Activated naive CD8-positive, alpha-beta T cell (primary cell): ENCODE results near the gene SSU72.
"Not testable (repeated sequence)": the region's sequence is repeated elsewhere in the genome, so short reads cannot be mapped to it uniquely, and the experiment has no call there.

ENCODE experiments used
- H3K27ac Mint-ChIP-seq: one replicate; pipeline ENCODE4 v1.8.0; 2021; ENCODE audit warnings: mixed read lengths
- H3K27me3 Mint-ChIP-seq: one replicate; pipeline ENCODE4 v1.8.0; 2021; ENCODE audit warnings: mixed read lengths
- H3K36me3 Mint-ChIP-seq: one replicate; pipeline ENCODE4 v1.8.0; 2021; ENCODE audit warnings: mixed read lengths
- H3K4me1 Mint-ChIP-seq: one replicate; pipeline ENCODE4 v1.8.0; 2021; ENCODE audit warnings: low read depth, mixed read lengths
- H3K4me3 Mint-ChIP-seq: one replicate; pipeline ENCODE4 v1.8.0; 2021; ENCODE audit warnings: mild to moderate bottlenecking, mixed read lengths
- H3K9me3 Mint-ChIP-seq: one replicate; pipeline ENCODE4 v1.8.0; 2021; ENCODE audit warnings: low read depth, mixed read lengths

The SSU72 gene

DNA sequence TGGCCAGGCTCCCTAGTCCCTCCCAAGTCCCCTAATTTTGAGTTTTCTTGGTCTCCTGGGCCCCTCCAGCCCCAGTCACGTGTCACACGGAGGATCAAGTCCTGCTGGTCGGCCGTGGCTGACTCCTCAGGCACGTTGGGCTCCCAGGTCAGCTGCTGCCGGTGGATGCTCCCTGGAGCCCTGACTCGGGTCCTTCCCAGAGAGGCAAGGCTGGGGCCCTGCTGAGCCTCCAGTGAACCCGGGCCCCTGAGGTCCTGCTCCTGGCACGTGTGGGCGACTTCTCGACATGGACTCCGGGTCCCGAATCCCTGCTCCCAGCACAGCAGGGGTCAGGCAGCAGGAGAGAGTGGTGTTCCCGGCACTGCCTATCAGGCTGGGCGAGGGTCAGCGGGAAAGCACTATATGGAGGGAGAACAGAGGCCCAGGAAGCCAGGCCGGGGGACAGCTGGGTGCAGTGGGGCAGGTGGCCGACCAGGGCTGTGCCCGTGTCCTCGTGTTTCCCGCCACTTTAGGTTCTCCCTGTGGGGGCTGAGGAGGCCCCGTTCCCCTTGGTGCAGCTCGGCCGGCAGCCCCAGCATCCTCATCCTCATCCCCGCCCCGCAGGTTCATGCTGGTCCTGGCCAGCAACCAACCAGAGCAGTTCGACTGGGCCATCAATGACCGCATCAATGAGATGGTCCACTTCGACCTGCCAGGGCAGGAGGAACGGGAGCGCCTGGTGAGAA is 47.4 kb downstream of the SSU72 start:
- Mint-ChIP-seq H3K27me3 (no peaks in the 10 kb centered on the region), H3K4me3 (no peak overlapping the region), H3K27ac (no peak overlapping the region), H3K9me3 (no peaks in the 10 kb centered on the region), H3K4me1 (no peaks in the 10 kb centered on the region), H3K36me3 (peaks cover 6% of the 10 kb centered on the region)

DNA sequence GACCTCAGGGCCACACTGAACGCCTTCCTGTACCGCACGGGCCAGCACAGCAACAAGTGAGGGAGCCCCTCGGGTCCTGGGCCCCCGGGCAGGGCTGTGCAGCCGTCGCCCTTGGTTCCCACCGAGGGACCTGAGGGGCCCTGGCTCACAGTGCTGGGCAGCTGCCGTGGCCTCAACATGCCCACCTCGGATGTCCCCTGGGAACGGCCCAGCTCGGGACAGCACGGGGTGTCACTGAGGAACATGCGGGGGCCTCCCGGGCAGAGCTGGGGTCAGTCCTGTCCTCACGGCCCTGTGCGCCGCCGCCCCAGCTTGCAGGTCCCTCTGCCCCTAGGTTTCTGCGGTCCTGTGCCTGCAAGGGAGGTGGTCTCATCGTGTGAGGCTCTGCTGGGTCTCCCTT is 48.2 kb downstream of the SSU72 start:
- H3K4me1 Mint-ChIP-seq, H3K9me3 Mint-ChIP-seq, H3K4me3 Mint-ChIP-seq, H3K36me3 Mint-ChIP-seq, H3K27ac Mint-ChIP-seq, H3K27me3 Mint-ChIP-seq: not testable (repeated sequence)

DNA sequence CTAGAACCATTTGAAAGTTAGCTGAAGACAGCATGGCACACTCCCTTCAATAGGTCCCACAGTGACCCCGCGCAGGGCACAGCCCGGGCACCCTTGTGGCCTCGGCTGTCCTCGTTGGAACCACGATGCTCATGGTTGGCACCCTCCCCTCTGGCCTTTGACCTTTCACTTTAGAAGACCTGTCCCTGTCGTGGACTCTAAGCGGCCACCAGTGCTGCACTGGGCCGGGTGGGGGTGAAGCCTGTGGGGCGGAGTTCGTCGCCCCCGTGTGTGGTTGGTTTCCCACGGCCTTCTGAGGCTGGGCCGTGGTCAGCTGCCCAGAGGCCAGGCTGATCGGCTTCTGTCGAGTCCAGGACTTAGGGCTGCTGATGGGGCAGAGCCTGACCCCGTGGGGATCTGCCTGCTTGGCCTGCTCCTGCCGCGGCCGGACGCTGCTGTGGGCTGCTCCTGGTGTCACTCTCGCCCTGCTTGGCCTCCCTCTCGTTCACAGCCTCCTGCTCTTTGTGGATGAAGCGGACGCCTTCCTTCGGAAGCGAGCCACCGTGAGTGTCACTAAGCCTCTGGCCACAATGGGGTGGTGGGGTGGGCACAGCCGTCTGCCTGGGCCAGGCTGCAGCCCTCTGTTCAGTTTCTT is 49.8 kb downstream of the SSU72 start:
- H3K4me3 Mint-ChIP-seq, H3K9me3 Mint-ChIP-seq, H3K4me1 Mint-ChIP-seq, H3K27me3 Mint-ChIP-seq, H3K36me3 Mint-ChIP-seq, H3K27ac Mint-ChIP-seq: not testable (repeated sequence)

DNA sequence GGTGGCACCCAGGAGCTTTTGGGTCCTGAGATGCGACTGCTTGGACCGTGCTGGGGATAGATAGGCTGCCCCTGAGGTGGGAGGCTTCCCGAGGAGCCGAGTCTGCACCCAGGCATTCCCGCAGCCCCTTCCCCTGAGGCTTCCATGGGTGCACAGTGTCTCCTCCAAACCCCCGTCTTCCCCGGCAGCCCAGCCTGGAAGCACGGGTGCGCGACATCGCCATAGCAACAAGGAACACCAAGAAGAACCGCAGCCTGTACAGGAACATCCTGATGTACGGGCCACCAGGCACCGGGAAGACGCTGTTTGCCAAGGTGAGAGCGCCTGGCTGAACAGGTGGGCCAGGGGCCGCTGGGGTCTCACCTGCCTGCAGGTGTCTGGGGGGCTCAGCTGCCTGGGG is 51.0 kb downstream of the SSU72 start:
- H3K27me3 Mint-ChIP-seq, H3K9me3 Mint-ChIP-seq, H3K36me3 Mint-ChIP-seq, H3K4me1 Mint-ChIP-seq, H3K4me3 Mint-ChIP-seq, H3K27ac Mint-ChIP-seq: not testable (repeated sequence)

DNA sequence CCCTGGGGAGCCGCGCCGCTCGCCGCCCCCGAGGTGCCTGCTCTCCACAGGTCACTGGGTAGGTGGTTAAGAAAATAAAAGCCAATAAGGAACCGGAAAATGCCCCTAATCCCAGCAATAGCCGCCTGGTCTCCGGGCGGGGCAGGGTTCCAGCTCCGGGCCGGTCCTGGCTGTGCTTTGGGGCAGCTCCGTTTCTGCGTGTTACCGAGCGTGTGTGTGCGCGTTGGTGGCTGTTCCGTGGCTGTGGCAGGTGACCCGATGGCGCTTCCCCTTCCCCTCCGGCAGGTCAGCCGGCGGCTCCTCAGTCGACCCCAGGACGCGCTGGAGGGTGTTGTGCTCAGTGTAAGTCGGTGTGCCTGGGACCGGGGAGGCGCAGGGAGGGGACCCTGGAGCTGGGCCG is 51.4 kb downstream of the SSU72 start:
- not testable (repeated sequence) for H3K4me3 Mint-ChIP-seq, H3K36me3 Mint-ChIP-seq, H3K27ac Mint-ChIP-seq

DNA sequence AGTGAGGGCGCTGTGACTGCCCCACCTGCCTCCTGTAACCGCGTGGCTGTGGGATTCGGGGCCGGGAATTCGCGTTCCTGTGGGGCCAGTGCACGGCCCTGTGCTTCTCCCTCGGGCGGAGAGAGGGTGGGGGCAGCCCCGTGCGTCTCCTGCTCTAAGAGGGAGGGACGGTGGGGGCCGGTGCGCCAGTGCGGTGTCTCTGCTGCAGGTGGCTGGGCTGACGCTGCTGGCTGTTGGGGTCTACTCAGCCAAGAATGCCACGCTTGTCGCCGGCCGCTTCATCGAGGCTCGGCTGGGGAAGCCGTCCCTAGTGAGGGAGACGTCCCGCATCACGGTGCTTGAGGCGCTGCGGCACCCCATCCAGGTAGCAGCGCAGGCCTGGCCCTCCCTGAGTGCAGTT is 52.1 kb downstream of the SSU72 start:
- not testable (repeated sequence) for H3K27me3 Mint-ChIP-seq, H3K36me3 Mint-ChIP-seq, H3K4me1 Mint-ChIP-seq

More for the DNA sequence above, 51.4 kb downstream of the SSU72 start:
- H3K27me3 Mint-ChIP-seq, H3K4me1 Mint-ChIP-seq, H3K9me3 Mint-ChIP-seq: not testable (repeated sequence)

DNA sequence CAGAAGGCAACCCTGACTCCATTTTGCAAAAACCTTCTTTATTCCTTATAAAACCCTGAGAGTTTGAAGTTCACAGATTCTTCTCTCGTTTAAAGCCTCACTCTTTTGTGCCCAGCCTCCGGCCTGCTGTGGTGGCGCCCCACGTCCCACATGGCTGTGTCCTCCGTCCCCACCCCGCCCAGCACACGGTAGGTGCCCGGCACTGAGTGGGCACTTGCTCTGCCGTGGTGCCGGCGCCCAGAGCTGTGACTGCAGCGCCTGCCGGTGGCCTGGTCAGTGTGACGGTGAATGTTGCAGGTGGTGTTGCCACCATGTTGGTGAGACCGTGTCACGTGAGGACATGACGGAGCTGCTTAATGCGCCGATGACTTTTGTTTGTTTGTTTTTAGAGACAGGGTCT is 53.3 kb downstream of the SSU72 start:
- H3K9me3 Mint-ChIP-seq = no peaks in the 10 kb centered on the region
- no peak overlapping the region for H3K27ac Mint-ChIP-seq
- H3K36me3 Mint-ChIP-seq = no peaks in the 10 kb centered on the region
- no peaks in the 10 kb centered on the region for H3K27me3 Mint-ChIP-seq
- no peak overlapping the region for H3K4me3 Mint-ChIP-seq
- no peaks in the 10 kb centered on the region for H3K4me1 Mint-ChIP-seq

More for the DNA sequence above, 52.1 kb downstream of the SSU72 start:
- H3K9me3 Mint-ChIP-seq, H3K27ac Mint-ChIP-seq, H3K4me3 Mint-ChIP-seq: not testable (repeated sequence)

DNA sequence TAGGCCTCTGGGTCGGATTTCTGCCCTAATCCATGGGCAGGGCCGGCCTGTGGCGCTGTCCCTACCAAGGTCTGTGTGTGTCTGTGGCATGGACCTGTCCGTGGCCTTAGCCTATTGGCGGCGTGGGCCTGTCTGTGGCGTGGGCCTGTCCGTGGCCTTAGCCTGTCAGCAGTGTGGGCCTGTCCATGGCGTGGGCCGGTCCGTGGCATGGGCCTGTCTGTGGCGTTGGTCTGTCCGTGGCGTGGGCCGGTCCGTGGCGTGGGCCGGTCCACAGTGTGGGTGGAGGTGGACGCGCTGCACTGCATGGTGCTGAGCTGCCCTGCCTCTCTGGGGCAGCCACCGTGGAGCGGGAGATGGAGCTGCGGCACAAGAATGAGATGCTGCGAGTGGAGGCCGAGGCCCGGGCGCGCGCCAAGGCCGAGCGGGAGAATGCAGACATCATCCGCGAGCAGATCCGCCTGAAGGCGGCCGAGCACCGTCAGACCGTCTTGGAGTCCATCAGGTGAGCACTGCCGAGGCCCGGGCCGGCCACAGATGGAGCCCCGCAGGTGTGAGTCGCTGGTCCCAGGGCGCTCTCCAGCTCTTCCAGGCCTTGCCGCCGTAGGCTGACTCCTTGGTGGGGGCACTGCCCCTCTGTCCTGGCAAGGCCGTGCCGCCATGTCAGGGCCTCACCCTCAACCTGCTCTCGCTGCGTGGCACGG is 54.7 kb downstream of the SSU72 start:
- not testable (repeated sequence) for H3K4me1 Mint-ChIP-seq, H3K27ac Mint-ChIP-seq, H3K9me3 Mint-ChIP-seq, H3K4me3 Mint-ChIP-seq, H3K36me3 Mint-ChIP-seq, H3K27me3 Mint-ChIP-seq

DNA sequence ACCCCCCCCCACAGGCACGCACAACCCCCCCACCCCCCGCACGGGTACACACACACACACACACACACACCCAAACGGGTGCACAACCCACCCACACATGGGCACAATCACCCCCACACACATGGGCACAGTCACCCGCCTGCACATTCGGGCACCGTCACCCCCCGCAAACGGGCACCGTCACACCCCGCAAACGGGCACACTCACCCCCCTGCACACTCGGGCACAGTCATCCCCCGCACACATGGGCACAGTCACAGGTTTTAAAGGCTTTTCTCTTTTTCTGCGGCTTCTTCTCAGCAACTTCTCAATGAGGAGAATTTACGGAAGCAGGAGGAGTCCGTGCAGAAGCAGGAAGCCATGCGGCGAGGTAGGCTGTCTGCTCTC is 56.0 kb downstream of the SSU72 start:
- not testable (repeated sequence) for H3K4me1 Mint-ChIP-seq, H3K36me3 Mint-ChIP-seq, H3K27me3 Mint-ChIP-seq, H3K9me3 Mint-ChIP-seq, H3K27ac Mint-ChIP-seq, H3K4me3 Mint-ChIP-seq

DNA sequence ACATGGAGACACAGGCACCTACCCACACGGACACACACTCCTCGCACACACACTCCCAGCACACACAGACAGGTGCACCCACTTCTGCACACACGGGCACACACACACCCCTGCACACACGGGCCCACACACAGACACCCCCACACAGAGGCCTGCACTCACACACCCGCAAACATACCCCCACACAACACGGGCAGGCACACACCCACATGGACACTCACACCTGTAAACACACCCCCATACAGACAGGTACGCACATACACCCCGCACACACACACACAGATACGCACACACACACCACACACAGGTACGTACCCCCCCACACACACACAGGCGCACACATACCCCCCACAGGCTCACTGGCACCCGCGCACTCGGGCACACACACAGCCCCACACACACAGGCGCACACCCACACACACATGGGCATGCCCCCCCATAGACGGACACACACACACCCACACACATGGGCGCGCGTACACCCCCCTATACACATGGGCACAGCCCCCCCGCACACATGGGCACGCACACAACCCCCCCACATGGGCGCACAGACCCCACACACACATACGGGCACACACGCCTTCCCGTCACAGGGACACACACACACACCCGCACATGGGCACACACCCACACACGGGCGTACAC is 56.6 kb downstream of the SSU72 start:
- Mint-ChIP-seq H3K9me3 (no peaks in the 10 kb centered on the region), H3K27ac (no peak overlapping the region), H3K4me1 (peaks cover 4% of the 10 kb centered on the region), H3K27me3 (no peaks in the 10 kb centered on the region), H3K4me3 (no peak overlapping the region), H3K36me3 (no peaks in the 10 kb centered on the region)

DNA sequence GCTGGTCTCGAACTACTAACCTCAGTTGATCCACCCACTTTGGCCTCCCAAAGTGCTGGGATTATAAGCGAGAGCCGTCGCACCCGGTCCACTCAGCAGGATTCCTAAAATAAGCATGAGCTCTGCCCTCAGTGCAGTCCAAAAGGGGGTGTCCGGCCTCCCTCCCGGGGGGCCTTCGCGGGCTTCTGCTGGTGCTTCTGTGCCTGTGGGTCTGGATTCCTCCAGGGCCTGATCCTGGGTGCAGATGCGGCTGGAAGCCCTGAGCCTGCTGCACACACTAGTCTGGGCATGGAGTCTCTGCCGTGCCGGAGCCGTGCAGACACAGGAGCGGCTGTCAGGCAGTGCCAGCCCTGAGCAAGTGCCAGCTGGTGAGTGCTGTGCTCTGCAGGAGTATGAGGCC is 57.7 kb downstream of the SSU72 start:
- H3K27ac Mint-ChIP-seq, H3K27me3 Mint-ChIP-seq: not testable (repeated sequence)

DNA sequence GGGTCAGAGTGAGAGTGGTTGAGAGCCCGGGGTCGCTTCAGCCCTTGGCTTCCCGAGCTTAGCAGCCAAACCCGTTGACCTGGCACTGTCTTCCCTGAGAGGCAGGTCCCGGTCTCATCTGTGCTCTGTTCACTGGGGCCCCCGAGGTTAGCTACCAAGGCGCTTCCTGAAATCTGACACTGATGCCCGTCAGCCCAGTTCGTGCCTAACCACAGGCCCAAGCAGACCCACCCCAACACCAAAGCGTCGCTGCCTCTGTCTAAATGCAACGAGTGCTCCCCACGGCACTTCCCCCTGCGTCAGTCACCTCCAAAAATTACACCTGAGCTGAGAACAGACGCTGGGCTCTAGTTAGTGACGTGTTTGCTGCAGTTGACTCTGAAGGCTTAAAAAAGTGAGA is 60.3 kb downstream of the SSU72 start:
- H3K4me3 Mint-ChIP-seq, H3K9me3 Mint-ChIP-seq, H3K27me3 Mint-ChIP-seq, H3K36me3 Mint-ChIP-seq, H3K27ac Mint-ChIP-seq: not testable (repeated sequence)
- peaks cover 10% of the 10 kb centered on the region for H3K4me1 Mint-ChIP-seq

More for the DNA sequence above, 57.7 kb downstream of the SSU72 start:
- not testable (repeated sequence) for H3K36me3 Mint-ChIP-seq, H3K4me1 Mint-ChIP-seq, H3K9me3 Mint-ChIP-seq, H3K4me3 Mint-ChIP-seq

DNA sequence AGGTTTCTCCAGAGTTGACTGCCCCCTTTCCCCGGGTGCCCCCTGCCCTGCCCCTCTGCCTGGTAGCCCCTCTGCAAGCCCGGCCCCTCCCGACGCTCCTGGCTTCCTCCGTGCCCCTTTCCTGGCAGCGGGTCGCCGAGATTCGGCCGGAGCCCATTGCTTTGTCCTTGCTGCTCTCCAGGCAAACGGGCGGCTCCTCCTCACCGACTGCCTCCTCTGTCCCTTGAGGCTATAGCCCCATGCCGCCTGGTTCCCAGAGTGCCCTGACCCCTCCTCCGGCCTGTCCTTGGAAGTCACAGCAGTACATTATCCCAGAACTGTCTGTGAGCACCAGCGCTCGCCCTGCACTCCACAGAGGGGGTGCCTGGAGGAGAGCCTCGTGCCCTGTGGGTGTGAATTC is 61.0 kb downstream of the SSU72 start:
- H3K27ac Mint-ChIP-seq, H3K27me3 Mint-ChIP-seq, H3K36me3 Mint-ChIP-seq, H3K9me3 Mint-ChIP-seq: not testable (repeated sequence)
- Mint-ChIP-seq H3K4me3 (peak overlapping the region; percentile 84), H3K4me1 (peaks cover 10% of the 10 kb centered on the region)

DNA sequence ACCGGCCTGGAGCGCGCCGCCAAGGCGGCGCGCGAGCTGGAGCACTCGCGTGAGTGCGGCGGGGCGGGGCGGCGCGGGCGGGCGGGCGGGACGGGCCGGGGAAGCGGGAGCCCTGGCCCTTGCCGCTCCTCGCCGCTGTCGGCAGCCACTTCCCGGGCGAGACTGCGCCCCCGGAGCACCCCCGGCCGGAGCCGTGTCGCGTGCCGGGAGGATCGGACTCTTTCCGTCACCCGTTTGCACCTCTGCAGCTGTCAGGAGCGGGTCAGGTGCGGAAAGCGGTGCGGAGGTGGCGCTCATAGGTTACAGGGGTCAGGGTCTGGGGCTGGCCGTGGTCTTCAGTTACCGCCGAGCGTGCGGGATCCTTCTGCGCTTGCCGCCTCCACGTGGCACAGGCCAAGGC is 62.2 kb downstream of the SSU72 start:
- Mint-ChIP-seq H3K4me3 (peak overlapping the region; percentile 85), H3K4me1 (peaks cover 10% of the 10 kb centered on the region)
- not testable (repeated sequence) for H3K27ac Mint-ChIP-seq

DNA sequence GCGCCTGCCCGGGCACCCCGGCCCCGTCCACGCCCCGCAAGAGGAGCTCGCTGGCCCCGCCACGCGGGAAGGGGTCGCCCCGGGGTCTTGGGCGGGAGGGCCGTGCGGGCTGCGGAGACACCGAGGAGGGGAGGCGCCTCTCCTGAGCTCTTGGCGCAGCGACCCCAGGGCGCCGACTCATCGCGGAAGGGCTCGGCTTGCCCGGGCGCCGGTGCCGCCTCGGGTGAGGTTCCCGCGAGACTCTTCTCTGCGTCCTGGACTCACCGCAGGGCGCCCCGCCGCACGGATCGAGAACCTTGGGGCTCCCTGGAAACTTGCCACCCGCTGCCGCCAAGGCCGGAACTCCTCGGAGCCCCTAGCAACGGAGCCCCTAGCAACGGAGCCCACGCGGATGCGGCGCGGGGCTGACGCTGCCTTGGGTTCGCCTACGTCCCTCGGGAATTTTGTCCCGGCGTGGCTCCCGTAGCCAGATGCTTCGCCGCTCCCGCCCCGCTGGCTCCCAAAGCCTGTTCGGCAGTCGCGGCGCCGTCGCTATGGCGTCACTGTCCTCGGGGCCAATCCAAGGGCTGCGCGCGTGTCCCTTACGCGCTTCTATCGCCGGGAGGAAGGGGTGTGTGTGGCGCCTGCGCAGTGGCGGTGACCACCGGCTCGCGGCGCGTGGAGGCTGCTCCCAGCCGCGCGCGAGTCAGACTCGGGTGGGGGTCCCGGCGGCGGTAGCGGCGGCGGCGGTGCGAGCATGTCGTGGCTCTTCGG is 63.0 kb downstream of the SSU72 start, which contains the start of gene ATAD3A:
TSS of gene ATAD3A (plus strand) at position 630 of the 753 bp plus-strand sequence. CDS start at position 737, 107 bp downstream.
- no peaks in the 10 kb centered on the region for H3K9me3 Mint-ChIP-seq
- peak within 1 kb of the TSS; percentile 87 for H3K27ac Mint-ChIP-seq
- peaks cover 11% of the 10 kb centered on the region for H3K4me1 Mint-ChIP-seq
- H3K36me3 Mint-ChIP-seq = no peaks in the 10 kb centered on the region
- no peaks in the 10 kb centered on the region for H3K27me3 Mint-ChIP-seq
- H3K4me3 Mint-ChIP-seq = peak within 1 kb of the TSS; percentile 95

More for the DNA sequence above, 62.2 kb downstream of the SSU72 start:
- H3K27me3 Mint-ChIP-seq, H3K9me3 Mint-ChIP-seq, H3K36me3 Mint-ChIP-seq: not testable (repeated sequence)
